Gastrocnemius medialis (tissue), 4 donors: Measurements from ENCODE around the gene TRIP12. TPM values are rescaled to one million over a fixed set of nuclear protein-coding genes. Genes with fewer than 3 reads are reported as not detected.
A peak's percentile ranks its signal among the peaks of the same experiment; 100 is the strongest.

Source experiments
- ATAC-seq, 2 donors: fragments of 150-250 bp; one replicate each; pipeline ENCODE4 v1.9.1; 2016
- DNase-seq, 2 donors: peaks; one replicate each; pipeline ENCODE4 v3.0.0-alpha.2; 2019
- H3K27ac ChIP-seq, 4 donors: fragments of 200-600 bp; sonication (generic); 1 replicate in 1 of 4; 2 replicates in 3 of 4; pipeline ENCODE4 v1.5.1; 2016 to 2018; ENCODE audit warnings: mild to moderate bottlenecking in 2 of 4, moderate library complexity in 1 of 4
- H3K27me3 ChIP-seq, 3 donors: fragments of 200-600 bp; sonication (generic) in 2 of 3; 1 replicate in 1 of 3; 2 replicates in 2 of 3; pipeline versions ENCODE4 v1.5.1 to v1.6.0; 2016 to 2019; ENCODE audit warnings: mild to moderate bottlenecking in 1 of 3, moderate library complexity in 1 of 3
- H3K36me3 ChIP-seq, 2 donors: fragments of 200-600 bp; sonication (generic) in 1 of 2; one replicate each; pipeline ENCODE4 v1.5.1; 2017 to 2018
- H3K4me1 ChIP-seq, 2 donors: fragments of 200-600 bp; sonication (generic) in 1 of 2; one replicate each; pipeline ENCODE4 v1.5.1; 2016 to 2017; ENCODE audit warnings: mild to moderate bottlenecking in 2 of 2
- H3K4me3 ChIP-seq, 4 donors: fragments of 200-600 bp; sonication (generic) in 3 of 4; 1 replicate in 1 of 4; 2 replicates in 3 of 4; pipeline ENCODE4 v1.5.1; 2016 to 2019; ENCODE audit warnings: mild to moderate bottlenecking in 2 of 4
- H3K9me3 ChIP-seq, 3 donors: fragments of 200-600 bp; sonication (generic) in 2 of 3; 1 replicate in 1 of 3; 2 replicates in 2 of 3; pipeline ENCODE4 v1.5.1; 2016 to 2019
- CTCF ChIP-seq, 5 experiments: fragments of 450-650 bp in 3 of 5; fragments of 200-600 bp in 2 of 5; sonication (generic) in 2 of 5; IDR thresholded peaks in 4 of 5; conservative IDR thresholded peaks in 1 of 5; 1 replicate in 4 of 5; 2 replicates in 1 of 5; pipeline ENCODE4 v1.5.1; 2016 to 2019; ENCODE audit warnings: antibody characterized with exemption in 5 of 5, mild to moderate bottlenecking in 3 of 5, moderate library complexity in 3 of 5
- POLR2A ChIP-seq, 2 donors: fragments of 450-650 bp; IDR thresholded peaks; one replicate each; pipeline ENCODE4 v1.6.1; 2017; ENCODE audit warnings: antibody characterized with exemption in 2 of 2, mild to moderate bottlenecking in 2 of 2, moderate library complexity in 2 of 2
- in situ Hi-C, 4 donors: fragments of 200-750 bp; cut with MboI; loops; one replicate each; pipeline versions ENCODE4 v1.15.0 to v1.8.0; 2017; ENCODE audit warnings: low sequenced_read_pairs in 4 of 4
- intact Hi-C: fragments of 100-400 bp; cut with DNase I; formaldehyde crosslinking; loops from one replicate; pipeline ENCODE4 v1.15.1; 2023; ENCODE audit warnings: low total_unique reads
- total RNA-seq, 4 donors: library from RNA; depleted of rRNA; stranded (reverse); fragments of >200 nt; gene quantifications; one replicate each; pipeline versions ENCODE4 v1.1.0 to v1.2.3, GENCODE V29; 2016

The TRIP12 gene
- total RNA-seq, 4 donors from 2014 or later: 122 to 152 (median 141) TPM

GRCh38 chr2:229783108-229783721 lies 138.6 kb downstream of the TRIP12 start:
- intact Hi-C loops: loop anchor here (5.0 kb wide), 2 partner anchors 139 to 829 kb away; partner anchors contain the start of genes FBXO36 and TRIP12
- Histone ChIP-seq H3K4me3 (no peak overlapping the region), H3K9me3 (no peaks in the 10 kb centered on the region), H3K27ac (no peak overlapping the region), H3K4me1 (peaks cover 18% of the 10 kb centered on the region in 2 donors), H3K36me3 (peaks cover 0 to 49% of the 10 kb centered on the region in 2 donors), H3K27me3 (no peaks in the 10 kb centered on the region)
- TF ChIP-seq CTCF (IDR thresholded peaks at IDR 0.05 in 4 of 5, conservative IDR thresholded peaks at IDR 0.05 in 1 of 5) (no peak), POLR2A (IDR thresholded peaks at IDR 0.05) (no peak)
- ATAC-seq (no peak), DNase-seq (no peak)
- in situ Hi-C loops: loop anchor here in 1 of 4 donors (25.0 kb wide), 1 partner anchor 829 kb away; no protein-coding TSS in a partner anchor

- ATAC-seq: peak; percentile 57 to 75
- Histone ChIP-seq H3K27ac (no peak overlapping the region), H3K9me3 (no peaks in the 10 kb centered on the region), H3K27me3 (no peaks in the 10 kb centered on the region), H3K36me3 (peaks cover 0 to 57% of the 10 kb centered on the region in 2 donors), H3K4me1 (peaks cover 10 to 11% of the 10 kb centered on the region in 2 donors), H3K4me3 (no peak overlapping the region)
- intact Hi-C loops: loop anchor here (5.0 kb wide), 2 partner anchors 141 to 831 kb away; partner anchors contain the start of genes FBXO36 and TRIP12
- DNase-seq: no peak
- peak; percentile 56 to 89 (median 69) for TF ChIP-seq CTCF (IDR thresholded peaks at IDR 0.05 in 4 of 5, conservative IDR thresholded peaks at IDR 0.05 in 1 of 5)
- no peak for TF ChIP-seq POLR2A (IDR thresholded peaks at IDR 0.05)
- in situ Hi-C loops: loop anchor here in 1 of 4 donors (25.0 kb wide), 1 partner anchor 831 kb away; no protein-coding TSS in a partner anchor
Measured at GRCh38 chr2:229780856-229781773, 140.7 kb downstream of the TRIP12 start.

GRCh38 chr2:229779650-229780049 lies 142.2 kb downstream of the TRIP12 start:
- Histone ChIP-seq H3K27me3 (no peaks in the 10 kb centered on the region), H3K9me3 (no peaks in the 10 kb centered on the region), H3K4me1 (peaks cover 6 to 7% of the 10 kb centered on the region in 2 donors), H3K36me3 (peaks cover 0 to 66% of the 10 kb centered on the region in 2 donors), H3K4me3 (no peak overlapping the region), H3K27ac (no peak overlapping the region)
- in situ Hi-C loops (loop anchor here in 2 of 4 donors (10.0 to 25.0 kb wide), 2 partner anchors 833 to 835 kb away; no protein-coding TSS in a partner anchor), intact Hi-C loops (loop anchor here (5.0 kb wide), 2 partner anchors 143 to 833 kb away; partner anchors contain the start of genes FBXO36 and TRIP12)
- no peak for TF ChIP-seq CTCF (IDR thresholded peaks at IDR 0.05 in 4 of 5, conservative IDR thresholded peaks at IDR 0.05 in 1 of 5)
- TF ChIP-seq POLR2A (IDR thresholded peaks at IDR 0.05): no peak
- DNase-seq: no peak
- no peak for ATAC-seq

- TF ChIP-seq CTCF (IDR thresholded peaks at IDR 0.05 in 4 of 5, conservative IDR thresholded peaks at IDR 0.05 in 1 of 5): no peak
- no peak for TF ChIP-seq POLR2A (IDR thresholded peaks at IDR 0.05)
- ATAC-seq (no peak), DNase-seq (no peak)
- intact Hi-C loops (no loop called here), in situ Hi-C loops (loop anchor here in 2 of 4 donors (10.0 to 25.0 kb wide), 2 partner anchors 835 to 837 kb away; no protein-coding TSS in a partner anchor)
- Histone ChIP-seq H3K9me3 (no peaks in the 10 kb centered on the region), H3K4me3 (no peak overlapping the region), H3K27me3 (no peaks in the 10 kb centered on the region), H3K36me3 (peaks cover 0 to 78% of the 10 kb centered on the region in 2 donors), H3K4me1 (peaks cover 6 to 7% of the 10 kb centered on the region in 2 donors), H3K27ac (no peak overlapping the region)
Measured at GRCh38 chr2:229777716-229778115, 144.1 kb downstream of the TRIP12 start.
